ENCODE data around the gene UBR2. TPM values are rescaled to one million over a fixed set of nuclear protein-coding genes. Genes with fewer than 3 reads are reported as not detected.

UBR2 gene
- total RNA-seq, 1 experiment from 2014 or later: 21.7 TPM

DNA sequence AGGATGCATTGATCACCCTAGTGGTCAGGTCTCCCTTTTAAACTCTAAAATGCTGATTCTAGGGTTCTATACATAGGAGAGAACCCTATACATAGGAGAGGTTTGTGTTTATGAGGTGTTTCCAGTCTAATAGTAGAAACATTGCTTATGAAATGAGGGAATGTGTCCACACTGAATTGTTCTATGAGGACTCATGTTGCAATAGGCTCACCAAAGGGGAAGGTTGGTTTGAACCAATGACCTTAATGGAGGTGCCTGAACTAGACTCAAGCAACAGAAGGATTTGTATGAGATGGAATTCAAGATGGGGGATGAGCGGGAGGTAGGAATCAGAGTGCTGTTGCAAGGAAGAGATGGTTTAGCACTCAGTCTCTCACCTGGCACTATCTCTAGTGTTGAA is 33.5 kb upstream of the UBR2 start:
- Histone ChIP-seq H3K9me3 (no peaks in the 10 kb centered on the region), H3K4me3 (ENCODE audit: low read depth, low read length) (no peak overlapping the region), H3K36me3 (ENCODE audit: control insufficient read depth, insufficient read depth, low read length) (no peaks in the 10 kb centered on the region), H3K27me3 (replicated peaks; ENCODE audit: control insufficient read depth, insufficient read depth, low read length) (no peaks in the 10 kb centered on the region), H3K4me1 (no peaks in the 10 kb centered on the region)
- BruUV-seq (replicated peaks): no TSS peak
- Mint-ChIP-seq H3K27ac (ENCODE audit: unreplicated experiment) (no peak overlapping the region), H3K4me3 (ENCODE audit: unreplicated experiment) (no peak overlapping the region), H3K36me3 (ENCODE audit: insufficient read depth, unreplicated experiment) (no peaks in the 10 kb centered on the region), H3K27me3 (ENCODE audit: insufficient read depth, unreplicated experiment) (peaks cover 2% of the 10 kb centered on the region), H3K9me3 (ENCODE audit: unreplicated experiment) (no peaks in the 10 kb centered on the region), H3K4me1 (ENCODE audit: low read depth, unreplicated experiment) (no peaks in the 10 kb centered on the region)
- intact Hi-C loops (cut with micrococcal nuclease; ENCODE audit: unreplicated experiment): no loop called here
- no peak for TF ChIP-seq CTCF (IDR thresholded peaks at IDR 0.05; ENCODE audit: insufficient read depth in 1 of 2, low read depth in 1 of 2, low read length in 1 of 2, severe bottlenecking in 1 of 2, unreplicated experiment in 1 of 2)
- DNase-seq: no peak
- CTCF ChIA-PET: no interaction called here
- POLR2A ChIA-PET: no interaction called here

- Mint-ChIP-seq H3K27ac (ENCODE audit: unreplicated experiment) (no peak overlapping the region), H3K36me3 (ENCODE audit: insufficient read depth, unreplicated experiment) (no peaks in the 10 kb centered on the region), H3K27me3 (ENCODE audit: insufficient read depth, unreplicated experiment) (peaks cover 2% of the 10 kb centered on the region), H3K9me3 (ENCODE audit: unreplicated experiment) (no peaks in the 10 kb centered on the region), H3K4me1 (ENCODE audit: low read depth, unreplicated experiment) (no peaks in the 10 kb centered on the region), H3K4me3 (ENCODE audit: unreplicated experiment) (no peak overlapping the region)
- Histone ChIP-seq H3K27me3 (replicated peaks; ENCODE audit: control insufficient read depth, insufficient read depth, low read length) (no peaks in the 10 kb centered on the region), H3K36me3 (ENCODE audit: control insufficient read depth, insufficient read depth, low read length) (no peaks in the 10 kb centered on the region), H3K9me3 (no peaks in the 10 kb centered on the region), H3K4me1 (no peaks in the 10 kb centered on the region), H3K4me3 (ENCODE audit: low read depth, low read length) (no peak overlapping the region)
- intact Hi-C loops (cut with micrococcal nuclease; ENCODE audit: unreplicated experiment): no loop called here
- DNase-seq: no peak
- CTCF ChIA-PET: no interaction called here
- no peak for TF ChIP-seq CTCF (IDR thresholded peaks at IDR 0.05; ENCODE audit: insufficient read depth in 1 of 2, low read depth in 1 of 2, low read length in 1 of 2, severe bottlenecking in 1 of 2, unreplicated experiment in 1 of 2)
- no TSS peak for BruUV-seq (replicated peaks)
- POLR2A ChIA-PET: no interaction called here
Observed at GRCh38 chr6:42530751-42531150, 33.1 kb upstream of the UBR2 start.

DNA sequence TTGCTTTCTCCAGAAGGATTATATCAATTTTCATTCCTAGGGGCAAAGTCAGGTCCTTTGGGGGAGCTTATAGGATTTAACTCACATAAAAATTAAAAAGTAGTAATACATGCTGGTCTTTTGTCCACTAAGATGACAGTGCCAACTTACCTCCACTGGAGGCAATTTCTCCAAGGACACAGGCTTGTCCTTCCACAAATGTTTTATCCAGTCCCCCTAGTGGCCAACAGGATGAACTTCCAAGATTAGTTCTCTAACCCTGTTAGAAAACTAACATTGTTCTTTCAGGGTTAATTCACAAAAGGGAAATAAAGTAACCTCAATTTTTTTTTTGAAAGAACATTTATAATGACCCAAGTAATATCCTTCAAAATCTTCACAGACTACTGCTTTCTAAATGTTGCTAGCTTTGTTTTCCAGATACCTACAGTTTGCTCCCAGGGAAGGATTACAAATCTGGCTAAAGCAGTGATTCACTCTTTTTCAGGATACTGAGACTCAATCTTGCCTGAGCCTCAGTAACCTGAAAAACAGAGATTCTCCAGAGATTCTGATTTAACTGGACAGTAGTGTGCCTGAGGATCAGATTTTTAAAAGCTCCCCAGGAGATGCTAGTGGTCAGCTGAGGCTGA is 31.7 kb upstream of the UBR2 start:
- ChIA-PET CTCF (interaction anchor here (0.6 to 1.2 kb wide), 2 partner anchors 16 to 31 kb away, joined by 3 to 6 read pairs; no protein-coding TSS in a partner anchor), POLR2A (no interaction called here)
- Histone ChIP-seq H3K4me3 (ENCODE audit: low read depth, low read length) (no peak overlapping the region), H3K4me1 (no peaks in the 10 kb centered on the region), H3K36me3 (ENCODE audit: control insufficient read depth, insufficient read depth, low read length) (no peaks in the 10 kb centered on the region), H3K27me3 (replicated peaks; ENCODE audit: control insufficient read depth, insufficient read depth, low read length) (no peaks in the 10 kb centered on the region), H3K9me3 (no peaks in the 10 kb centered on the region)
- Mint-ChIP-seq H3K27me3 (ENCODE audit: insufficient read depth, unreplicated experiment) (peaks cover 5% of the 10 kb centered on the region), H3K4me3 (ENCODE audit: unreplicated experiment) (no peak overlapping the region), H3K9me3 (ENCODE audit: unreplicated experiment) (no peaks in the 10 kb centered on the region), H3K36me3 (ENCODE audit: insufficient read depth, unreplicated experiment) (no peaks in the 10 kb centered on the region), H3K27ac (ENCODE audit: unreplicated experiment) (no peak overlapping the region), H3K4me1 (ENCODE audit: low read depth, unreplicated experiment) (no peaks in the 10 kb centered on the region)
- intact Hi-C loops (cut with micrococcal nuclease; ENCODE audit: unreplicated experiment): loop anchor here (1.0 kb wide), 1 partner anchor 223 kb away; no protein-coding TSS in a partner anchor
- TF ChIP-seq CTCF (IDR thresholded peaks at IDR 0.05; ENCODE audit: insufficient read depth in 1 of 2, low read depth in 1 of 2, low read length in 1 of 2, severe bottlenecking in 1 of 2, unreplicated experiment in 1 of 2): peak; percentile 83 to 91
- peak; percentile 41 to 55 for DNase-seq
- BruUV-seq (replicated peaks): no TSS peak
